Keratinocyte (primary cell): ENCODE results near the gene MBP. TPM values are rescaled to one million over a fixed set of nuclear protein-coding genes. Genes with fewer than 3 reads are reported as not detected.

Source experiments
- DNase-seq: peaks from one replicate; pipeline ENCODE4 v3.0.0-alpha.2; 2011; ENCODE audit warnings: low read depth, missing footprints, low spot score
- FAIRE-seq: peaks from 2 replicates; lab custom pipeline; 2011; peaks lifted over from hg19 to GRCh38; lab: Jason Lieb, UNC
- H2AFZ ChIP-seq: 2 replicates; pipeline ENCODE4 v1.6.0; 2012; ENCODE audit warnings: low read length, control low read depth, inconsistent platforms; ENCODE audit not compliant: control insufficient read depth
- H3K27ac ChIP-seq: 2 replicates; pipeline ENCODE4 v1.5.1; 2011; ENCODE audit warnings: low read length; ENCODE audit not compliant: control insufficient read depth, insufficient read depth
- H3K27me3 ChIP-seq: 3 replicates; pipeline ENCODE4 v1.6.0; 2011; ENCODE audit warnings: low read length; ENCODE audit not compliant: control insufficient read depth, insufficient read depth; ENCODE audit errors: extremely low read depth
- H3K36me3 ChIP-seq, 2 experiments: 2 replicates in 1 of 2; 3 replicates in 1 of 2; pipeline ENCODE4 v1.5.1; 2011; ENCODE audit warnings: low read length in 2 of 2, mild to moderate bottlenecking in 1 of 2; ENCODE audit not compliant: control insufficient read depth in 2 of 2, insufficient read depth in 2 of 2; ENCODE audit errors: extremely low read depth in 1 of 2
- H3K4me1 ChIP-seq: 3 replicates; pipeline ENCODE4 v1.5.1; 2011; ENCODE audit warnings: low read length; ENCODE audit not compliant: control insufficient read depth, insufficient read depth; ENCODE audit errors: extremely low read depth
- H3K4me2 ChIP-seq: 3 replicates; pipeline ENCODE4 v1.6.0; 2011; ENCODE audit warnings: low read depth, low read length; ENCODE audit not compliant: control insufficient read depth, insufficient read depth; ENCODE audit errors: extremely low read depth
- H3K4me3 ChIP-seq, 3 experiments: fragments of 200-600 bp in 1 of 3; sonication (generic) in 1 of 3; 2 replicates in 2 of 3; 3 replicates in 1 of 3; pipeline ENCODE4 v1.5.1; 2011 to 2016; ENCODE audit warnings: low read length in 3 of 3, mild to moderate bottlenecking in 3 of 3, control low read depth in 2 of 3, inconsistent platforms in 1 of 3, low read depth in 1 of 3, mixed read lengths in 1 of 3, mixed run types in 1 of 3, moderate library complexity in 1 of 3; ENCODE audit not compliant: control insufficient read depth in 2 of 3, insufficient read depth in 2 of 3; ENCODE audit errors: extremely low read depth in 1 of 3
- H3K79me2 ChIP-seq: 2 replicates; pipeline ENCODE4 v1.6.0; 2012; ENCODE audit warnings: low read length; ENCODE audit not compliant: control insufficient read depth, insufficient read depth
- H3K9ac ChIP-seq: 3 replicates; pipeline ENCODE4 v1.6.0; 2011; ENCODE audit warnings: low read length; ENCODE audit not compliant: control insufficient read depth, insufficient read depth; ENCODE audit errors: extremely low read depth
- H3K9me1 ChIP-seq: 3 replicates; pipeline ENCODE4 v1.6.0; 2011; ENCODE audit warnings: low read length; ENCODE audit not compliant: control insufficient read depth, insufficient read depth; ENCODE audit errors: extremely low read depth
- H3K9me3 ChIP-seq: 2 replicates; pipeline ENCODE4 v1.5.1; 2012; ENCODE audit warnings: low read depth, low read length; ENCODE audit not compliant: control insufficient read depth
- H4K20me1 ChIP-seq: 3 replicates; pipeline ENCODE4 v1.6.0; 2011; ENCODE audit warnings: low read length; ENCODE audit not compliant: control insufficient read depth, insufficient read depth; ENCODE audit errors: extremely low read depth
- EZH2 ChIP-seq: IDR thresholded peaks from one replicate; pipeline ENCODE4 v1.6.1; 2012; ENCODE audit warnings: inconsistent platforms, mild to moderate bottlenecking, low read length, moderate library complexity
- dilution Hi-C: fragments of 300-500 bp; cut with MboI; formaldehyde crosslinking; loops from one replicate; pipeline ENCODE4 v1.7.0; 2020; ENCODE audit warnings: low sequenced_read_pairs; ENCODE audit not compliant: extremely low pct_ligation_motif_present
- polyA plus RNA-seq, 5 experiments: library from polyadenylated mRNA; depleted of rRNA in 3 of 5; stranded (reverse) in 3 of 5; stranded (forward) in 1 of 5; unstranded in 1 of 5; fragments of >200 nt; gene quantifications; 1 replicate in 1 of 5; 2 replicates in 3 of 5; 3 replicates in 1 of 5; pipeline versions ENCODE4 v1.2.1 to v1.2.3, GENCODE V29; 2011 to 2012; ENCODE audit warnings: missing spikeins in 2 of 5, low read depth in 1 of 5, low replicate concordance in 1 of 5
- TF ChIP-seq, protein P1 (sequence below), 3 experiments: IDR thresholded peaks in 1 of 3; conservative IDR thresholded peaks in 1 of 3; optimal IDR thresholded peaks in 1 of 3; 2 replicates in 2 of 3; 3 replicates in 1 of 3; pipeline versions ENCODE3 to v1.5.1; 2011; ENCODE audit warnings: low read length in 3 of 3, mild to moderate bottlenecking in 3 of 3, moderate library complexity in 2 of 3, control low read depth in 1 of 3, inconsistent platforms in 1 of 3; ENCODE audit not compliant: insufficient read depth in 2 of 3; ENCODE audit errors: extremely low read depth in 1 of 3

Gene MBP
- polyA plus RNA-seq, 1 donor (not counting 4 experiments of a cell fraction or from before 2014, with no cell fraction given), result 38.7 TPM

DNA sequence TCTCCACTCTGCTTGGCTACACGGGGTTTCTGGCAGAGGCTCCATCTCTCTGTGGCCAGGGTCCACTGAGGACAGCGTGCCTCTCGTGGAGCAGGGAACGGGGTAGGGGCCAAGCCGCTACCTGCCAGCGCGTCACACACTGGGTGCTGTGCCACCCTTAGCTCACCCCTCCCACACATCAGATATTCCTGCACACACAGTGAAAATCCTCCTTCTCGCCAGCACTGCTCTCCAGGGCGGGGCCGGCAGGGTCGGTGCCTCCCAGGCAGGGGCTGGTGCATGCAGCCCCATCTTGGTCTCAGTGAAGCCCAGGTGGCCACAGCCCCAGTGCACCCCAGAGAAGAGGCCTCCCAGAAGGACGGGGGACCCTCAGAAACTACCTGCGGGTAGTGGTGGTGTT, 124.6 kb downstream of the MBP start:
- Histone ChIP-seq H3K79me2 (peaks cover 7% of the 10 kb centered on the region), H3K9ac (no peak overlapping the region), H3K4me1 (peaks cover 8% of the 10 kb centered on the region), H3K9me1 (peaks cover 7% of the 10 kb centered on the region), H3K27me3 (no peaks in the 10 kb centered on the region), H3K27ac (no peak overlapping the region), H3K4me2 (no peak overlapping the region), H4K20me1 (peaks cover 8% of the 10 kb centered on the region), H3K9me3 (no peaks in the 10 kb centered on the region), H2AFZ (no peak overlapping the region), H3K4me3 (no peak overlapping the region), H3K36me3 (peaks cover 7 to 18% of the 10 kb centered on the region in 2 experiments)
- TF ChIP-seq, protein P1, sequence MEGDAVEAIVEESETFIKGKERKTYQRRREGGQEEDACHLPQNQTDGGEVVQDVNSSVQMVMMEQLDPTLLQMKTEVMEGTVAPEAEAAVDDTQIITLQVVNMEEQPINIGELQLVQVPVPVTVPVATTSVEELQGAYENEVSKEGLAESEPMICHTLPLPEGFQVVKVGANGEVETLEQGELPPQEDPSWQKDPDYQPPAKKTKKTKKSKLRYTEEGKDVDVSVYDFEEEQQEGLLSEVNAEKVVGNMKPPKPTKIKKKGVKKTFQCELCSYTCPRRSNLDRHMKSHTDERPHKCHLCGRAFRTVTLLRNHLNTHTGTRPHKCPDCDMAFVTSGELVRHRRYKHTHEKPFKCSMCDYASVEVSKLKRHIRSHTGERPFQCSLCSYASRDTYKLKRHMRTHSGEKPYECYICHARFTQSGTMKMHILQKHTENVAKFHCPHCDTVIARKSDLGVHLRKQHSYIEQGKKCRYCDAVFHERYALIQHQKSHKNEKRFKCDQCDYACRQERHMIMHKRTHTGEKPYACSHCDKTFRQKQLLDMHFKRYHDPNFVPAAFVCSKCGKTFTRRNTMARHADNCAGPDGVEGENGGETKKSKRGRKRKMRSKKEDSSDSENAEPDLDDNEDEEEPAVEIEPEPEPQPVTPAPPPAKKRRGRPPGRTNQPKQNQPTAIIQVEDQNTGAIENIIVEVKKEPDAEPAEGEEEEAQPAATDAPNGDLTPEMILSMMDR (optimal IDR thresholded peaks at IDR 0.05 in 1 of 3, IDR thresholded peaks at IDR 0.05 in 1 of 3, conservative IDR thresholded peaks at IDR 0.05 in 1 of 3; ENCODE audit: extremely low read depth in 1 of 3, insufficient read depth in 2 of 3, low read length in 3 of 3), result no peak
- no peak for TF ChIP-seq EZH2
- DNase-seq (no peak), FAIRE-seq (no peak)
- dilution Hi-C loops, result no loop called here

DNA sequence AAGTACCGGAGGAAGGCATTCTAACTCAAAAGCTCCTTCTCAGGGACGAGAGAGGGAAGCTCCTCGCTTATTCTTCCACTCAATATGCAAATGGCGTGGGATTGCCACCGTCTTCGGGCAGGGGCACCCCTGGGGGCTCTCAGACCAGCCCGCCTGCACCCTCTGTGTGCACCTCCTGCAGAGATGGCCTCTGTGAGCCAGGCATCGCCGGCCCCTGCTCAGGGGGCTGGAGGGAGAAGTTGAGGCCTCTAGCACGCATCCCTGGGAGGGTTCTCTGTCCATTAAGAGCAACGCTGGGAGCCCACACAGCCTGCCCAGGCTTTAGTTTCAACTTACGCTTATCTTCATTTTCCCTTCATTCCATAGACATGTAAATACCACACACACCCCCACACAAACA, 125.3 kb downstream of the MBP start:
- dilution Hi-C loops, result no loop called here
- no peaks in the 10 kb centered on the region for H3K27me3 ChIP-seq
- H3K4me1 ChIP-seq, result peaks cover under 1% of the 10 kb centered on the region
- no peak overlapping the region for H3K4me2 ChIP-seq
- no peak overlapping the region for H2AFZ ChIP-seq
- FAIRE-seq (no peak), DNase-seq (no peak)
- H3K9me1 ChIP-seq, result peaks cover 2% of the 10 kb centered on the region
- H4K20me1 ChIP-seq, result peaks cover under 1% of the 10 kb centered on the region
- TF ChIP-seq EZH2, result no peak
- TF ChIP-seq, protein P1 (optimal IDR thresholded peaks at IDR 0.05 in 1 of 3, IDR thresholded peaks at IDR 0.05 in 1 of 3, conservative IDR thresholded peaks at IDR 0.05 in 1 of 3; ENCODE audit: extremely low read depth in 1 of 3, insufficient read depth in 2 of 3, low read length in 3 of 3), result no peak
- no peaks in the 10 kb centered on the region for H3K9me3 ChIP-seq
- H3K9ac ChIP-seq, result no peak overlapping the region
- peaks cover 7 to 14% of the 10 kb centered on the region in 2 experiments for H3K36me3 ChIP-seq
- H3K79me2 ChIP-seq, result peaks cover 6% of the 10 kb centered on the region
- no peak overlapping the region for H3K27ac ChIP-seq
- no peak overlapping the region for H3K4me3 ChIP-seq
